Testis (tissue), 2 donors: ENCODE measurements around the gene LRRC72.

Experiments used
- POLR2A ChIP-seq: fragments of 450-650 bp; IDR thresholded peaks from one replicate; pipeline ENCODE4 v1.6.1; 2017; ENCODE audit warnings: antibody characterized with exemption, mild to moderate bottlenecking, moderate library complexity
- TF ChIP-seq, protein P1 (sequence below), 3 experiments: fragments of 450-650 bp in 2 of 3; fragments of 200-600 bp in 1 of 3; sonication (generic) in 1 of 3; IDR thresholded peaks; one replicate each; pipeline ENCODE4 v1.5.1; 2016 to 2019; ENCODE audit warnings: antibody characterized with exemption in 3 of 3, mild to moderate bottlenecking in 2 of 3, moderate library complexity in 1 of 3

DNA sequence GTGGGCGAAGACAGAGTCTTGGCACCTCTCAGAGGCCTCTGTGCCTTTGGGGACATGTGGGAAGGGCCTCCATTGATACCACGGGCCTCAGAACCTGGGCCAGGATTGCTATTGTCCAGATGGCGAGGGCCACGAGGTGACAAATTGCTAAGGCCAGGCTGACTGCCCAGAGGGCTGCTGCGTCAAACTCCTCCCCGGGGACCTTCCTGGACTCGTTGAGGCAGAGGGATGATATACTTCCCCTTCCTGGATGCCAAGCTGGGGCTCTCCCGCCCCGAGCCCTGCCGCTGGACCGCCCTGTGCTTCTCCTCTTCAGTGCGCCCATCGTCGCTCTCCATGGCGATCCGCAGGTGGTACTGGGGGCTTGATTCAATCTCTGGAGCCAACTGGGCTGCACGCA is 58.9 kb downstream of the LRRC72 start:
- TF ChIP-seq, protein P1, sequence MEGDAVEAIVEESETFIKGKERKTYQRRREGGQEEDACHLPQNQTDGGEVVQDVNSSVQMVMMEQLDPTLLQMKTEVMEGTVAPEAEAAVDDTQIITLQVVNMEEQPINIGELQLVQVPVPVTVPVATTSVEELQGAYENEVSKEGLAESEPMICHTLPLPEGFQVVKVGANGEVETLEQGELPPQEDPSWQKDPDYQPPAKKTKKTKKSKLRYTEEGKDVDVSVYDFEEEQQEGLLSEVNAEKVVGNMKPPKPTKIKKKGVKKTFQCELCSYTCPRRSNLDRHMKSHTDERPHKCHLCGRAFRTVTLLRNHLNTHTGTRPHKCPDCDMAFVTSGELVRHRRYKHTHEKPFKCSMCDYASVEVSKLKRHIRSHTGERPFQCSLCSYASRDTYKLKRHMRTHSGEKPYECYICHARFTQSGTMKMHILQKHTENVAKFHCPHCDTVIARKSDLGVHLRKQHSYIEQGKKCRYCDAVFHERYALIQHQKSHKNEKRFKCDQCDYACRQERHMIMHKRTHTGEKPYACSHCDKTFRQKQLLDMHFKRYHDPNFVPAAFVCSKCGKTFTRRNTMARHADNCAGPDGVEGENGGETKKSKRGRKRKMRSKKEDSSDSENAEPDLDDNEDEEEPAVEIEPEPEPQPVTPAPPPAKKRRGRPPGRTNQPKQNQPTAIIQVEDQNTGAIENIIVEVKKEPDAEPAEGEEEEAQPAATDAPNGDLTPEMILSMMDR (IDR thresholded peaks at IDR 0.05), result no peak
- TF ChIP-seq POLR2A, result no peak
